GM19463 (cell line): Measurements from ENCODE around the gene SERPINA3.
"Not testable (repeated sequence)": the region's sequence is repeated elsewhere in the genome, so short reads cannot be mapped to it uniquely, and the experiment has no call there.

Source experiments
- ATAC-seq: cut with Tn5 transposase; IDR thresholded peaks from one replicate; pipeline ENCODE4 v1.9.1; 2021; ENCODE audit warnings: mild to moderate bottlenecking, moderate library complexity; ENCODE audit not compliant: unreplicated experiment

The SERPINA3 gene

GRCh38 chr14:94612174-94612573 is at the start of gene SERPINA3:
SERPINA3 (plus strand) TSS chr14:94612391; CDS start chr14:94614442, 2,051 bp downstream.
- no peak for ATAC-seq

- ATAC-seq: no peak
Measured at GRCh38 chr14:94562941-94563883, 49.0 kb upstream of the SERPINA3 start.

- no peak for ATAC-seq
Measured at GRCh38 chr14:94564381-94564780, 47.8 kb upstream of the SERPINA3 start.

- no peak for ATAC-seq
Measured at GRCh38 chr14:94568186-94568585, 44.0 kb upstream of the SERPINA3 start.

- ATAC-seq: no peak
Measured at GRCh38 chr14:94569381-94570001, 42.7 kb upstream of the SERPINA3 start.

- no peak for ATAC-seq
Measured at GRCh38 chr14:94570002-94570400, 42.2 kb upstream of the SERPINA3 start.

GRCh38 chr14:94570440-94570839 is 41.8 kb upstream of the SERPINA3 start:
- ATAC-seq: no peak

GRCh38 chr14:94571395-94571794 is 40.8 kb upstream of the SERPINA3 start:
- ATAC-seq: no peak

- ATAC-seq: no peak
Measured at GRCh38 chr14:94571950-94572349, 40.2 kb upstream of the SERPINA3 start.

- no peak for ATAC-seq
Measured at GRCh38 chr14:94572637-94573303, 39.4 kb upstream of the SERPINA3 start.

GRCh38 chr14:94573475-94574277 is 38.5 kb upstream of the SERPINA3 start:
- no peak for ATAC-seq

GRCh38 chr14:94574336-94574735 is 37.9 kb upstream of the SERPINA3 start:
- no peak for ATAC-seq

- no peak for ATAC-seq
Measured at GRCh38 chr14:94575730-94576585, 36.2 kb upstream of the SERPINA3 start.

GRCh38 chr14:94577472-94577871 is 34.7 kb upstream of the SERPINA3 start:
- ATAC-seq: not testable (repeated sequence)

- ATAC-seq: no peak
Measured at GRCh38 chr14:94578712-94579111, 33.5 kb upstream of the SERPINA3 start.

GRCh38 chr14:94581127-94581999 is 30.8 kb upstream of the SERPINA3 start, which contains the start of gene SERPINA5:
SERPINA5 (plus strand) TSS chr14:94581426; CDS start chr14:94587363, 5,937 bp downstream.
- ATAC-seq: no peak

GRCh38 chr14:94582199-94582750 is 29.9 kb upstream of the SERPINA3 start:
- no peak for ATAC-seq

- no peak for ATAC-seq
Measured at GRCh38 chr14:94582851-94583250, 29.3 kb upstream of the SERPINA3 start.
